Right lung (tissue), 5 donors: ENCODE data around the gene EML4. TPM values are rescaled to one million over a fixed set of nuclear protein-coding genes. Genes with fewer than 3 reads are reported as not detected.

Source experiments
- DNase-seq, 2 donors: peaks; one replicate each; pipeline ENCODE4 v3.0.0-alpha.2; 2013
- polyA plus RNA-seq, 5 donors: library from polyadenylated mRNA; unstranded; fragments of 120-200 nt; gene quantifications; one replicate each; pipeline versions ENCODE4 v1.2.1 to v1.2.3, GENCODE V29; 2013; ENCODE audit warnings: inconsistent platforms in 1 of 5, low replicate concordance in 1 of 5; ENCODE audit not compliant: insufficient read length in 5 of 5, insufficient read depth in 1 of 5

The EML4 gene
- polyA plus RNA-seq, 5 donors = 57.9 to 109 (median 100) TPM

GRCh38 chr2:42298996-42299754 is 130.0 kb downstream of the EML4 start:
- no peak for DNase-seq

GRCh38 chr2:42300527-42300926 is 131.4 kb downstream of the EML4 start:
- DNase-seq = no peak

- DNase-seq = no peak
Measured at GRCh38 chr2:42303252-42303651, 134.1 kb downstream of the EML4 start.

- no peak for DNase-seq
Measured at GRCh38 chr2:42304059-42304713, 135.0 kb downstream of the EML4 start.

- no peak for DNase-seq
Measured at GRCh38 chr2:42307180-42307579, 138.0 kb downstream of the EML4 start.

GRCh38 chr2:42309366-42309765 is 140.2 kb downstream of the EML4 start:
- no peak for DNase-seq

GRCh38 chr2:42310007-42310515 is 140.9 kb downstream of the EML4 start:
- no peak for DNase-seq

- no peak for DNase-seq
Measured at GRCh38 chr2:42312106-42312505, 143.0 kb downstream of the EML4 start.

GRCh38 chr2:42314892-42315468 is 145.8 kb downstream of the EML4 start:
- no peak for DNase-seq

- DNase-seq = peak; percentile 55 to 60
Measured at GRCh38 chr2:42315844-42316470, 146.8 kb downstream of the EML4 start.

GRCh38 chr2:42316910-42317309 is 147.8 kb downstream of the EML4 start:
- DNase-seq = no peak

- no peak for DNase-seq
Measured at GRCh38 chr2:42317486-42317885, 148.3 kb downstream of the EML4 start.

- no peak for DNase-seq
Measured at GRCh38 chr2:42317945-42318344, 148.8 kb downstream of the EML4 start.

- no peak for DNase-seq
Measured at GRCh38 chr2:42319265-42319664, 150.1 kb downstream of the EML4 start.

GRCh38 chr2:42321452-42322064 is 152.4 kb downstream of the EML4 start:
- no peak for DNase-seq

- DNase-seq = no peak
Measured at GRCh38 chr2:42324244-42324643, 155.1 kb downstream of the EML4 start.

GRCh38 chr2:42324949-42325348 is 155.8 kb downstream of the EML4 start:
- DNase-seq = no peak

- no peak for DNase-seq
Measured at GRCh38 chr2:42325609-42326008, 156.5 kb downstream of the EML4 start.

- DNase-seq = no peak
Measured at GRCh38 chr2:42327125-42327524, 158.0 kb downstream of the EML4 start.

GRCh38 chr2:42328148-42328833 is 159.1 kb downstream of the EML4 start:
- DNase-seq = no peak

- DNase-seq = no peak
Measured at GRCh38 chr2:42328923-42329322, 159.8 kb downstream of the EML4 start.
